ENCODE results near the gene LAMTOR2.

The LAMTOR2 gene

GRCh38 chr1:156075162-156075561 lies 20.6 kb downstream of the LAMTOR2 start:
- no peaks in the 10 kb centered on the region for H3K9me3 Mint-ChIP-seq
- intact Hi-C loops (cut with micrococcal nuclease), result no loop called here
- no peak overlapping the region for H3K4me3 Mint-ChIP-seq
- H3K27me3 Mint-ChIP-seq, result peaks cover 84% of the 10 kb centered on the region
- peak overlapping the region; percentile 14 for H3K27ac Mint-ChIP-seq
- H3K4me1 Mint-ChIP-seq (ENCODE audit: low read depth), result peaks cover 21% of the 10 kb centered on the region
- H3K36me3 Mint-ChIP-seq (ENCODE audit: low read depth), result no peaks in the 10 kb centered on the region

- Mint-ChIP-seq H3K9me3 (no peaks in the 10 kb centered on the region), H3K4me1 (ENCODE audit: low read depth) (peaks cover 21% of the 10 kb centered on the region), H3K27ac (peak overlapping the region; percentile 14), H3K27me3 (peaks cover 84% of the 10 kb centered on the region), H3K4me3 (no peak overlapping the region), H3K36me3 (ENCODE audit: low read depth) (no peaks in the 10 kb centered on the region)
- intact Hi-C loops (cut with micrococcal nuclease), result no loop called here
Measured at GRCh38 chr1:156075775-156076204, 21.2 kb downstream of the LAMTOR2 start.

GRCh38 chr1:156076609-156077429 lies 22.2 kb downstream of the LAMTOR2 start:
- H3K36me3 Mint-ChIP-seq (ENCODE audit: low read depth), result no peaks in the 10 kb centered on the region

GRCh38 chr1:156077430-156077760 lies 22.8 kb downstream of the LAMTOR2 start:
- Mint-ChIP-seq H3K4me1 (ENCODE audit: low read depth) (peaks cover 26% of the 10 kb centered on the region), H3K27me3 (peaks cover 85% of the 10 kb centered on the region), H3K9me3 (no peaks in the 10 kb centered on the region), H3K36me3 (ENCODE audit: low read depth) (peaks cover 3% of the 10 kb centered on the region), H3K4me3 (no peak overlapping the region), H3K27ac (no peak overlapping the region)
- intact Hi-C loops (cut with micrococcal nuclease), result no loop called here

More at GRCh38 chr1:156076609-156077429, 22.2 kb downstream of the LAMTOR2 start:
- Mint-ChIP-seq H3K27me3 (peaks cover 86% of the 10 kb centered on the region), H3K4me3 (peak overlapping the region; percentile 55), H3K4me1 (ENCODE audit: low read depth) (peaks cover 26% of the 10 kb centered on the region), H3K9me3 (no peaks in the 10 kb centered on the region), H3K27ac (no peak overlapping the region)
- intact Hi-C loops (cut with micrococcal nuclease), result no loop called here

GRCh38 chr1:156078728-156079127 lies 24.1 kb downstream of the LAMTOR2 start:
- intact Hi-C loops (cut with micrococcal nuclease), result no loop called here
- Mint-ChIP-seq H3K4me3 (no peak overlapping the region), H3K36me3 (ENCODE audit: low read depth) (peaks cover 15% of the 10 kb centered on the region), H3K27ac (no peak overlapping the region), H3K4me1 (ENCODE audit: low read depth) (peaks cover 35% of the 10 kb centered on the region), H3K9me3 (no peaks in the 10 kb centered on the region), H3K27me3 (peaks cover 80% of the 10 kb centered on the region)

- intact Hi-C loops (cut with micrococcal nuclease), result loop anchor here (5.0 kb wide), 1 partner anchor 102 kb away; the partner anchor contains the start of gene ARHGEF2
- Mint-ChIP-seq H3K27me3 (peaks cover 76% of the 10 kb centered on the region), H3K4me3 (no peak overlapping the region), H3K4me1 (ENCODE audit: low read depth) (peaks cover 43% of the 10 kb centered on the region), H3K9me3 (no peaks in the 10 kb centered on the region), H3K36me3 (ENCODE audit: low read depth) (peaks cover 21% of the 10 kb centered on the region), H3K27ac (no peak overlapping the region)
Measured at GRCh38 chr1:156079762-156080161, 25.2 kb downstream of the LAMTOR2 start.

GRCh38 chr1:156080241-156080862 lies 25.8 kb downstream of the LAMTOR2 start:
- Mint-ChIP-seq H3K27me3 (peaks cover 77% of the 10 kb centered on the region), H3K36me3 (ENCODE audit: low read depth) (peaks cover 27% of the 10 kb centered on the region), H3K4me1 (ENCODE audit: low read depth) (peaks cover 45% of the 10 kb centered on the region), H3K9me3 (no peaks in the 10 kb centered on the region), H3K27ac (no peak overlapping the region), H3K4me3 (no peak overlapping the region)
- intact Hi-C loops (cut with micrococcal nuclease), result loop anchor here (5.0 kb wide), 1 partner anchor 103 kb away; the partner anchor contains the start of gene ARHGEF2

- Mint-ChIP-seq H3K4me1 (ENCODE audit: low read depth) (peaks cover 43% of the 10 kb centered on the region), H3K9me3 (no peaks in the 10 kb centered on the region), H3K27ac (no peak overlapping the region), H3K36me3 (ENCODE audit: low read depth) (peaks cover 31% of the 10 kb centered on the region), H3K4me3 (no peak overlapping the region), H3K27me3 (peaks cover 77% of the 10 kb centered on the region)
- intact Hi-C loops (cut with micrococcal nuclease), result loop anchor here (5.0 kb wide), 1 partner anchor 104 kb away; the partner anchor contains the start of gene ARHGEF2
Measured at GRCh38 chr1:156080863-156081179, 26.2 kb downstream of the LAMTOR2 start.

GRCh38 chr1:156081180-156081916 lies 26.8 kb downstream of the LAMTOR2 start:
- no peak overlapping the region for H3K27ac Mint-ChIP-seq
- peaks cover 37% of the 10 kb centered on the region for H3K36me3 Mint-ChIP-seq (ENCODE audit: low read depth)
- intact Hi-C loops (cut with micrococcal nuclease), result loop anchor here (5.0 kb wide), 1 partner anchor 104 kb away; the partner anchor contains the start of gene ARHGEF2
- H3K4me1 Mint-ChIP-seq (ENCODE audit: low read depth), result peaks cover 41% of the 10 kb centered on the region
- peaks cover 77% of the 10 kb centered on the region for H3K27me3 Mint-ChIP-seq
- peak overlapping the region; percentile 96 for H3K4me3 Mint-ChIP-seq
- H3K9me3 Mint-ChIP-seq, result no peaks in the 10 kb centered on the region

GRCh38 chr1:156081917-156082308 lies 27.3 kb downstream of the LAMTOR2 start:
- peak overlapping the region; percentile 96 for H3K4me3 Mint-ChIP-seq
- H3K27ac Mint-ChIP-seq, result peak overlapping the region; percentile 94
- peaks cover 42% of the 10 kb centered on the region for H3K36me3 Mint-ChIP-seq (ENCODE audit: low read depth)
- peaks cover 77% of the 10 kb centered on the region for H3K27me3 Mint-ChIP-seq
- intact Hi-C loops (cut with micrococcal nuclease), result loop anchor here (2.0 to 5.0 kb wide), 2 partner anchors 27 to 105 kb away; partner anchors contain the start of genes ARHGEF2 and LAMTOR2
- no peaks in the 10 kb centered on the region for H3K9me3 Mint-ChIP-seq
- peaks cover 41% of the 10 kb centered on the region for H3K4me1 Mint-ChIP-seq (ENCODE audit: low read depth)

GRCh38 chr1:156082309-156083091 lies 27.9 kb downstream of the LAMTOR2 start, which contains the start of gene MEX3A:
Gene MEX3A (minus strand): TSS chr1:156082465. CDS start chr1:156081998, 467 bp downstream.
- Mint-ChIP-seq H3K4me3 (peak within 1 kb of the TSS; percentile 96), H3K9me3 (no peaks in the 10 kb centered on the region), H3K36me3 (ENCODE audit: low read depth) (peaks cover 48% of the 10 kb centered on the region), H3K27ac (peak within 1 kb of the TSS; percentile 94), H3K27me3 (peaks cover 77% of the 10 kb centered on the region), H3K4me1 (ENCODE audit: low read depth) (peaks cover 46% of the 10 kb centered on the region)
- intact Hi-C loops (cut with micrococcal nuclease), result loop anchor here (2.0 to 5.0 kb wide), 2 partner anchors 28 to 105 kb away; partner anchors contain the start of genes ARHGEF2 and LAMTOR2

GRCh38 chr1:156083800-156084790 lies 29.5 kb downstream of the LAMTOR2 start:
- intact Hi-C loops (cut with micrococcal nuclease), result loop anchor here (2.0 to 5.0 kb wide), 2 partner anchors 29 to 107 kb away; partner anchors contain the start of genes ARHGEF2 and LAMTOR2
- H3K27me3 Mint-ChIP-seq, result peaks cover 67% of the 10 kb centered on the region
- peaks cover 47% of the 10 kb centered on the region for H3K4me1 Mint-ChIP-seq (ENCODE audit: low read depth)
- no peaks in the 10 kb centered on the region for H3K9me3 Mint-ChIP-seq
- peak overlapping the region; percentile 94 for H3K27ac Mint-ChIP-seq
- H3K36me3 Mint-ChIP-seq (ENCODE audit: low read depth), result peaks cover 54% of the 10 kb centered on the region
- peak overlapping the region; percentile 96 for H3K4me3 Mint-ChIP-seq
